ENCODE data around the gene SPON1. TPM values are rescaled to one million over a fixed set of nuclear protein-coding genes. Genes with fewer than 3 reads are reported as not detected.

The SPON1 gene
- total RNA-seq, 1 experiment from 2014 or later = 0.10 TPM

GRCh38 chr11:13952221-13952620 is 10.3 kb upstream of the SPON1 start:
- no peak overlapping the region for H3K4me3 ChIP-seq (ENCODE audit: low read depth in 2 of 2, low read length in 2 of 2)
- no peak overlapping the region for H3K27ac ChIP-seq (ENCODE audit: low read length)
- ATAC-seq (no peak), DNase-seq (ENCODE audit: low read depth, low spot score) (no peak)
- no TSS peak for BruUV-seq (replicated peaks)
- intact Hi-C loops (cut with micrococcal nuclease; ENCODE audit: unreplicated experiment) (loop anchor here (10.0 kb wide), 1 partner anchor 177 kb away; no protein-coding TSS in a partner anchor), in situ Hi-C loops (cut with HindIII; ENCODE audit: low pct_unique_long_range_greater_than_20kb, low sequenced_read_pairs) (loop anchor here (25.0 kb wide), 1 partner anchor 285 kb away; no protein-coding TSS in a partner anchor)
- no peaks in the 10 kb centered on the region for H3K9me3 ChIP-seq (ENCODE audit: control insufficient read depth, insufficient read depth, low read depth, low read length)
- TF ChIP-seq POLR2AphosphoS5 (IDR thresholded peaks at IDR 0.05; ENCODE audit: low read depth, low read length) (no peak), TCF7L2 (IDR thresholded peaks at IDR 0.05; ENCODE audit: low read depth, low read length) (no peak), SIN3A (IDR thresholded peaks at IDR 0.05; ENCODE audit: borderline replicate concordance, insufficient read depth, low read depth, low read length) (no peak)
- TF ChIP-seq, protein P1, sequence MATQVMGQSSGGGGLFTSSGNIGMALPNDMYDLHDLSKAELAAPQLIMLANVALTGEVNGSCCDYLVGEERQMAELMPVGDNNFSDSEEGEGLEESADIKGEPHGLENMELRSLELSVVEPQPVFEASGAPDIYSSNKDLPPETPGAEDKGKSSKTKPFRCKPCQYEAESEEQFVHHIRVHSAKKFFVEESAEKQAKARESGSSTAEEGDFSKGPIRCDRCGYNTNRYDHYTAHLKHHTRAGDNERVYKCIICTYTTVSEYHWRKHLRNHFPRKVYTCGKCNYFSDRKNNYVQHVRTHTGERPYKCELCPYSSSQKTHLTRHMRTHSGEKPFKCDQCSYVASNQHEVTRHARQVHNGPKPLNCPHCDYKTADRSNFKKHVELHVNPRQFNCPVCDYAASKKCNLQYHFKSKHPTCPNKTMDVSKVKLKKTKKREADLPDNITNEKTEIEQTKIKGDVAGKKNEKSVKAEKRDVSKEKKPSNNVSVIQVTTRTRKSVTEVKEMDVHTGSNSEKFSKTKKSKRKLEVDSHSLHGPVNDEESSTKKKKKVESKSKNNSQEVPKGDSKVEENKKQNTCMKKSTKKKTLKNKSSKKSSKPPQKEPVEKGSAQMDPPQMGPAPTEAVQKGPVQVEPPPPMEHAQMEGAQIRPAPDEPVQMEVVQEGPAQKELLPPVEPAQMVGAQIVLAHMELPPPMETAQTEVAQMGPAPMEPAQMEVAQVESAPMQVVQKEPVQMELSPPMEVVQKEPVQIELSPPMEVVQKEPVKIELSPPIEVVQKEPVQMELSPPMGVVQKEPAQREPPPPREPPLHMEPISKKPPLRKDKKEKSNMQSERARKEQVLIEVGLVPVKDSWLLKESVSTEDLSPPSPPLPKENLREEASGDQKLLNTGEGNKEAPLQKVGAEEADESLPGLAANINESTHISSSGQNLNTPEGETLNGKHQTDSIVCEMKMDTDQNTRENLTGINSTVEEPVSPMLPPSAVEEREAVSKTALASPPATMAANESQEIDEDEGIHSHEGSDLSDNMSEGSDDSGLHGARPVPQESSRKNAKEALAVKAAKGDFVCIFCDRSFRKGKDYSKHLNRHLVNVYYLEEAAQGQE (IDR thresholded peaks at IDR 0.05; ENCODE audit: insufficient read depth in 1 of 2, low read depth in 2 of 2, low read length in 1 of 2) = no peak
- TF ChIP-seq, protein P2, sequence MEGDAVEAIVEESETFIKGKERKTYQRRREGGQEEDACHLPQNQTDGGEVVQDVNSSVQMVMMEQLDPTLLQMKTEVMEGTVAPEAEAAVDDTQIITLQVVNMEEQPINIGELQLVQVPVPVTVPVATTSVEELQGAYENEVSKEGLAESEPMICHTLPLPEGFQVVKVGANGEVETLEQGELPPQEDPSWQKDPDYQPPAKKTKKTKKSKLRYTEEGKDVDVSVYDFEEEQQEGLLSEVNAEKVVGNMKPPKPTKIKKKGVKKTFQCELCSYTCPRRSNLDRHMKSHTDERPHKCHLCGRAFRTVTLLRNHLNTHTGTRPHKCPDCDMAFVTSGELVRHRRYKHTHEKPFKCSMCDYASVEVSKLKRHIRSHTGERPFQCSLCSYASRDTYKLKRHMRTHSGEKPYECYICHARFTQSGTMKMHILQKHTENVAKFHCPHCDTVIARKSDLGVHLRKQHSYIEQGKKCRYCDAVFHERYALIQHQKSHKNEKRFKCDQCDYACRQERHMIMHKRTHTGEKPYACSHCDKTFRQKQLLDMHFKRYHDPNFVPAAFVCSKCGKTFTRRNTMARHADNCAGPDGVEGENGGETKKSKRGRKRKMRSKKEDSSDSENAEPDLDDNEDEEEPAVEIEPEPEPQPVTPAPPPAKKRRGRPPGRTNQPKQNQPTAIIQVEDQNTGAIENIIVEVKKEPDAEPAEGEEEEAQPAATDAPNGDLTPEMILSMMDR (IDR thresholded peaks at IDR 0.05) = no peak
- POLR2A ChIA-PET = no interaction called here
- no peaks in the 10 kb centered on the region for H3K4me1 ChIP-seq (ENCODE audit: control insufficient read depth, insufficient read depth, low read length)
- peaks cover 28% of the 10 kb centered on the region for H3K27me3 ChIP-seq (ENCODE audit: control insufficient read depth, insufficient read depth, low read length)
- CTCF ChIA-PET = interaction anchor here (0.6 kb wide), 1 partner anchor 301 kb away, joined by 7 read pairs; no protein-coding TSS in a partner anchor
- no peaks in the 10 kb centered on the region; the same call in 1 of the 2 replicates for H3K36me3 ChIP-seq (ENCODE audit: control insufficient read depth, insufficient read depth, low read length)

GRCh38 chr11:13952668-13953067 is 9.9 kb upstream of the SPON1 start:
- no TSS peak for BruUV-seq (replicated peaks)

More at GRCh38 chr11:13952668-13953067, 9.9 kb upstream of the SPON1 start:
- TF ChIP-seq, protein P1 (IDR thresholded peaks at IDR 0.05; ENCODE audit: insufficient read depth in 1 of 2, low read depth in 2 of 2, low read length in 1 of 2) = no peak
- TF ChIP-seq SIN3A (IDR thresholded peaks at IDR 0.05; ENCODE audit: borderline replicate concordance, insufficient read depth, low read depth, low read length) = no peak
- no peak for TF ChIP-seq POLR2AphosphoS5 (IDR thresholded peaks at IDR 0.05; ENCODE audit: low read depth, low read length)
- TF ChIP-seq, protein P2 (IDR thresholded peaks at IDR 0.05) = no peak
- no peak for TF ChIP-seq TCF7L2 (IDR thresholded peaks at IDR 0.05; ENCODE audit: low read depth, low read length)
- H3K4me1 ChIP-seq (ENCODE audit: control insufficient read depth, insufficient read depth, low read length) = no peaks in the 10 kb centered on the region
- in situ Hi-C loops (cut with HindIII; ENCODE audit: low pct_unique_long_range_greater_than_20kb, low sequenced_read_pairs) (loop anchor here (25.0 kb wide), 1 partner anchor 285 kb away; no protein-coding TSS in a partner anchor), intact Hi-C loops (cut with micrococcal nuclease; ENCODE audit: unreplicated experiment) (loop anchor here (10.0 kb wide), 1 partner anchor 178 kb away; no protein-coding TSS in a partner anchor)
- ChIA-PET CTCF (no interaction called here), POLR2A (no interaction called here)
- H3K27ac ChIP-seq (ENCODE audit: low read length) = no peak overlapping the region
- H3K9me3 ChIP-seq (ENCODE audit: control insufficient read depth, insufficient read depth, low read depth, low read length) = no peaks in the 10 kb centered on the region
- ATAC-seq (no peak), DNase-seq (ENCODE audit: low read depth, low spot score) (no peak)
- H3K36me3 ChIP-seq (ENCODE audit: control insufficient read depth, insufficient read depth, low read length) = no peaks in the 10 kb centered on the region; the same call in 1 of the 2 replicates
- H3K27me3 ChIP-seq (ENCODE audit: control insufficient read depth, insufficient read depth, low read length) = peaks cover 31% of the 10 kb centered on the region
- no peak overlapping the region for H3K4me3 ChIP-seq (ENCODE audit: low read depth in 2 of 2, low read length in 2 of 2)
